Measurements from ENCODE around the gene FBXO5. TPM values are rescaled to one million over a fixed set of nuclear protein-coding genes. Genes with fewer than 3 reads are reported as not detected.

The FBXO5 gene, protein sequence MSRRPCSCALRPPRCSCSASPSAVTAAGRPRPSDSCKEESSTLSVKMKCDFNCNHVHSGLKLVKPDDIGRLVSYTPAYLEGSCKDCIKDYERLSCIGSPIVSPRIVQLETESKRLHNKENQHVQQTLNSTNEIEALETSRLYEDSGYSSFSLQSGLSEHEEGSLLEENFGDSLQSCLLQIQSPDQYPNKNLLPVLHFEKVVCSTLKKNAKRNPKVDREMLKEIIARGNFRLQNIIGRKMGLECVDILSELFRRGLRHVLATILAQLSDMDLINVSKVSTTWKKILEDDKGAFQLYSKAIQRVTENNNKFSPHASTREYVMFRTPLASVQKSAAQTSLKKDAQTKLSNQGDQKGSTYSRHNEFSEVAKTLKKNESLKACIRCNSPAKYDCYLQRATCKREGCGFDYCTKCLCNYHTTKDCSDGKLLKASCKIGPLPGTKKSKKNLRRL
- total RNA-seq, result 4.4 and 5.6 TPM in 2 replicates

DNA sequence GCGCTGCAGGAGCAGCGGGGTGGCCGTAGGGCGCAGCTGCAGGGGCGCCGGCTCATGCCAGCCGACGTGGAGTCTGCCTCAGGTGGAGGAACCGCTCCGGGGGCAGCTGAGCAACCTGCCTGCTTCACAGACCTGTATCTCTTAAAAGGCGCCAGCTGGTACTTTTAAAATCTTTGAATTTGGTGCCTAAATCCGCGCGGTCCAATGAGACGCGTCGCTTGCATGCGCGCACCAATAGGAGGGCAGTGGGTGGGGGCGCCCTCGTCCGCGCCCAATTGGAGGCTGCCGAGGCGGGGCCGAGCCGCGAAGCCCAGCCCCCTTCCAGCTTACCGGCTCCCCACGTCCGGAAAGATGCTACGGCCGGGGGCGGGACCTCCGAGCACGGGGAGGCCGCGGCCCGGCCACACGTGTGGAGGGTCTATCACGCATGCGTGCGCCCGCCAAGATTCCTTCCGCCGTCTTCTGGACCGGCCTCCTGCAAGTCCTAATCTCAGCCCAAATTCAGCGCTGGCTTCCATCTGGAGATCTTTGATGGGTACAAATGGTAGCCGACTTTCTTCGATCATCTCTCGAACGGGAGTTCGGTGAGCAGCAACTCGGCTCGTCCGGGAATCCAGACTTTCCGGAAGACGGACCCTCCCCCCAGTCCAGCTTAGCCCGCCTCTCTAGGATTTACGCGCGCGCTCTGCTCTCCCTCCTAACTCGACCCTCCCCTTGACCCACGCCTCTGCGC is at the start of gene FBXO5:
Gene FBXO5 (minus strand): TSS at position 138 of the 733 bp plus-strand sequence. CDS start 82 bp downstream, at position 56.

DNA sequence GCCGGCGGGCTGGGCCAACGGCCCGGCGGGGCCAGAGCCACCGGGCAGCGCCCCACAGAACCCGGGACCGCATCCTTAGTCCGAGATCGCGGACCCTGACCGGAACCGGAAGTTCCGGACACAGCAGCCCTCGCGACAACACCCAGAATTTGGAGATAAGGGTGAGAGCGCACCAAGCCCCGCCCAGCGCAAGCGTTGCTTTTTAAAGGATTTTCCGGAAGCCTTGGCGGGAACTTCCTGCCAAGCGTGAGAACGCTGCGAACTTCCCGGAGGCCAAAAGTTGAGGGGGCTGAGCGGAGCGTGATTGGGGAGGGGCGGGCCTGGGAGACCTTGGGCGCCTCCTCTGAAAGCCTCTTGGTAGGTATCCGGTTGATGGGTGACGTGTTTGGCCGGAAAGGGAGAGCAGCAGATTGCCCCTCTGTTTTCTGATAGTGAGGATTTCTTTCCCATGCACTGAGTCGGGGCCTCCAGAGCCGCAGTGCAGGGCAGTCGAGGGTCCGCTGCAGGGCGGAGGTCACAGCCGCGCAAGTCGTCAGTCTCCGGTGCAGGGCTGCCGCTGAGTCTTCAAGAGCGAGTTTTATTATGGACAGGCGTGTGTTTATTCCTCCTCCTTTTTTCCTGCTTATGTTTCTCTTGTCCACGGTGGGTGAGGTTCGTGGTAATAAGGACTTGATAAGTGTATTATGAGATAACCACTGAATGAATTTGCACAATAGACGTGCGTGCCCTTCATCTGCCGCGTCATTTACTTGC is 19.9 kb upstream of the FBXO5 start, which contains the start of gene MTRF1L:
Gene MTRF1L (minus strand): TSS at position 97 of the 753 bp plus-strand sequence. CDS start 24 bp downstream, at position 73.

Other genes with a start within 250 kb of the FBXO5 start
- 0.33 and 1.4 TPM in 2 replicates for gene VIP, start 232.2 kb downstream of the FBXO5 start, total RNA-seq
- 13.5 and 18.8 TPM in 2 replicates for gene MTRF1L, start 19.7 kb upstream of the FBXO5 start, total RNA-seq
- 2.8 and 5.5 TPM in 2 replicates for gene RGS17, start 148.2 kb upstream of the FBXO5 start, total RNA-seq